WTC11 (cell line): ENCODE measurements around the gene PNMA1. TPM values are rescaled to one million over a fixed set of nuclear protein-coding genes. Genes with fewer than 3 reads are reported as not detected.

Experiments
- ATAC-seq: fragments of 200-7000 bp; cut with Tn5 transposase; 2 replicates; pipeline ENCODE4 v1.10.0; 2021; ENCODE audit warnings: mild to moderate bottlenecking, moderate library complexity
- CTCF ChIA-PET: fragments of 300-600 bp; sonication (Branson Sonifier 250); formaldehyde crosslinking; loops from one replicate; lab custom pipeline; 2021; ENCODE audit warnings: antibody characterized with exemption; lab: Charles Lee
- POLR2A ChIA-PET: fragments of 350-600 bp; sonication (Branson Sonifier 250); formaldehyde crosslinking; loops from one replicate; lab custom pipeline; 2021; ENCODE audit warnings: antibody characterized with exemption; lab: Charles Lee
- DNase-seq: peaks from one replicate; pipeline ENCODE4 v3.0.0; 2021; ENCODE audit warnings: low spot score
- H3K27ac Mint-ChIP-seq: 2 replicates; pipeline ENCODE4 v1.8.0; 2021; ENCODE audit warnings: mixed read lengths
- H3K27me3 Mint-ChIP-seq: 2 replicates; pipeline ENCODE4 v1.8.0; 2021; ENCODE audit warnings: low read depth, mild to moderate bottlenecking, moderate library complexity, mixed read lengths
- H3K36me3 Mint-ChIP-seq: 2 replicates; pipeline ENCODE4 v1.8.0; 2021; ENCODE audit warnings: mixed read lengths
- H3K4me1 Mint-ChIP-seq: 2 replicates; pipeline ENCODE4 v1.8.0; 2022; ENCODE audit warnings: mixed read lengths
- H3K4me3 Mint-ChIP-seq: 2 replicates; pipeline ENCODE4 v1.8.0; 2021; ENCODE audit warnings: mild to moderate bottlenecking, moderate library complexity, mixed read lengths
- H3K9me3 Mint-ChIP-seq: 2 replicates; pipeline ENCODE4 v1.8.0; 2021; ENCODE audit warnings: mixed read lengths
- EMX1 ChIP-seq: fragments of 250-450 bp; sonication (Bioruptor Pico); IDR thresholded peaks from 2 replicates; pipeline ENCODE4 v1.8.0; 2021; ENCODE audit warnings: mild to moderate bottlenecking
- KAT7 ChIP-seq: sonication (generic); formaldehyde crosslinking; IDR thresholded peaks from 2 replicates; pipeline ENCODE4 v1.8.1; 2023; ENCODE audit warnings: missing genetic modification reagents, mild to moderate bottlenecking, borderline replicate concordance
- RORB ChIP-seq: fragments of 250-450 bp; sonication (Bioruptor Pico); IDR thresholded peaks from 2 replicates; pipeline ENCODE4 v1.9.0; 2021; ENCODE audit warnings: mild to moderate bottlenecking
- ZNF281 ChIP-seq: sonication (generic); formaldehyde crosslinking; IDR thresholded peaks from 2 replicates; pipeline ENCODE4 v1.8.0; 2023; ENCODE audit warnings: mild to moderate bottlenecking, missing genetic modification reagents
- ZNF396 ChIP-seq: fragments of 250-450 bp; sonication (Bioruptor Pico); IDR thresholded peaks from 2 replicates; pipeline ENCODE4 v1.8.0; 2021; ENCODE audit warnings: mild to moderate bottlenecking, moderate library complexity, borderline replicate concordance
- ZNF512 ChIP-seq: sonication (generic); formaldehyde crosslinking; IDR thresholded peaks from 2 replicates; pipeline ENCODE4 v1.8.1; 2022; ENCODE audit warnings: missing genetic modification reagents, borderline replicate concordance
- total RNA-seq: library from RNA; stranded (reverse); gene quantifications from 3 replicates; pipeline ENCODE4 v1.2.3, GENCODE V29; 2021
- TF ChIP-seq, protein P1 (sequence below): sonication (generic); formaldehyde crosslinking; IDR thresholded peaks from 2 replicates; pipeline ENCODE4 v1.8.0; 2022; ENCODE audit warnings: mild to moderate bottlenecking, missing genetic modification reagents
- TF ChIP-seq, protein P2 (sequence below): sonication (generic); formaldehyde crosslinking; IDR thresholded peaks from 2 replicates; pipeline ENCODE4 v1.8.1; 2023; ENCODE audit warnings: mild to moderate bottlenecking, moderate library complexity, missing genetic modification reagents
- TF ChIP-seq, protein P3 (sequence below): sonication (generic); formaldehyde crosslinking; IDR thresholded peaks from 2 replicates; pipeline ENCODE4 v1.8.1; 2023; ENCODE audit warnings: mild to moderate bottlenecking, missing genetic modification reagents
- TF ChIP-seq, protein P4 (sequence below): sonication (generic); formaldehyde crosslinking; IDR thresholded peaks from 2 replicates; pipeline ENCODE4 v1.8.1; 2022; ENCODE audit warnings: mild to moderate bottlenecking, moderate library complexity, missing genetic modification reagents

The PNMA1 gene
- total RNA-seq, 1 experiment from 2014 or later, result 46.0 TPM

DNA sequence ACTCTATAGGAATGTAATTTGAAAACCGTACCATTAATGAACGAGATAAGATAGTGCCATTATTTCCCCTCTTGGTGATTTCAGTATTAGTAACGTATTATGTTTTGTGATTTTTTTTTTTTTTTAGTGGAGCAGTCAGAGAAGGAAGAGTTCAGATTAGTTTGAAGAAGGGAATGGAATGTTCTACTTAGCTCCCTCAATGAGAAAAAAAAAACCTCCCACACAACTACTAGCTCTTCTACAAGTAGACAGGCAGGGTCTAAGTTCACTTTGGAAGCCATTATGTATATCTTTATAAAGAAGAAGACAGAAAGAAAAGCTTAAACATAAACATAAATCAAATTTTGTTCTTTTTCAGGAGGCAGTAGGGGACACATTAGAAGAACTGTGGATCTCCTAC is 27.3 kb downstream of the PNMA1 start (continued):
- TF ChIP-seq, protein P1, sequence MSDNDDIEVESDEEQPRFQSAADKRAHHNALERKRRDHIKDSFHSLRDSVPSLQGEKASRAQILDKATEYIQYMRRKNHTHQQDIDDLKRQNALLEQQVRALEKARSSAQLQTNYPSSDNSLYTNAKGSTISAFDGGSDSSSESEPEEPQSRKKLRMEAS (CRISPR knock-in tag), result no peak
- TF ChIP-seq, protein P2, sequence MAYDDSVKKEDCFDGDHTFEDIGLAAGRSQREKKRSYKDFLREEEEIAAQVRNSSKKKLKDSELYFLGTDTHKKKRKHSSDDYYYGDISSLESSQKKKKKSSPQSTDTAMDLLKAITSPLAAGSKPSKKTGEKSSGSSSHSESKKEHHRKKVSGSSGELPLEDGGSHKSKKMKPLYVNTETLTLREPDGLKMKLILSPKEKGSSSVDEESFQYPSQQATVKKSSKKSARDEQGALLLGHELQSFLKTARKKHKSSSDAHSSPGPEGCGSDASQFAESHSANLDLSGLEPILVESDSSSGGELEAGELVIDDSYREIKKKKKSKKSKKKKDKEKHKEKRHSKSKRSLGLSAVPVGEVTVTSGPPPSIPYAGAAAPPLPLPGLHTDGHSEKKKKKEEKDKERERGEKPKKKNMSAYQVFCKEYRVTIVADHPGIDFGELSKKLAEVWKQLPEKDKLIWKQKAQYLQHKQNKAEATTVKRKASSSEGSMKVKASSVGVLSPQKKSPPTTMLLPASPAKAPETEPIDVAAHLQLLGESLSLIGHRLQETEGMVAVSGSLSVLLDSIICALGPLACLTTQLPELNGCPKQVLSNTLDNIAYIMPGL (CRISPR knock-in tag), result no peak
- no peak for TF ChIP-seq ZNF512
- no peak for TF ChIP-seq ZNF396 (CRISPR knock-in tag)
- TF ChIP-seq, protein P3, sequence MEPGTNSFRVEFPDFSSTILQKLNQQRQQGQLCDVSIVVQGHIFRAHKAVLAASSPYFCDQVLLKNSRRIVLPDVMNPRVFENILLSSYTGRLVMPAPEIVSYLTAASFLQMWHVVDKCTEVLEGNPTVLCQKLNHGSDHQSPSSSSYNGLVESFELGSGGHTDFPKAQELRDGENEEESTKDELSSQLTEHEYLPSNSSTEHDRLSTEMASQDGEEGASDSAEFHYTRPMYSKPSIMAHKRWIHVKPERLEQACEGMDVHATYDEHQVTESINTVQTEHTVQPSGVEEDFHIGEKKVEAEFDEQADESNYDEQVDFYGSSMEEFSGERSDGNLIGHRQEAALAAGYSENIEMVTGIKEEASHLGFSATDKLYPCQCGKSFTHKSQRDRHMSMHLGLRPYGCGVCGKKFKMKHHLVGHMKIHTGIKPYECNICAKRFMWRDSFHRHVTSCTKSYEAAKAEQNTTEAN, result no peak
- no peak for TF ChIP-seq EMX1 (CRISPR knock-in tag)

- Mint-ChIP-seq H3K4me1 (no peaks in the 10 kb centered on the region), H3K4me3 (no peak overlapping the region), H3K9me3 (peaks cover 3% of the 10 kb centered on the region; the same call in 1 of the 2 replicates), H3K27me3 (no peaks in the 10 kb centered on the region), H3K36me3 (peaks cover 4% of the 10 kb centered on the region), H3K27ac (no peak overlapping the region)
- ChIA-PET POLR2A (no interaction called here), CTCF (no interaction called here)
- no peak for TF ChIP-seq RORB (CRISPR knock-in tag)
- DNase-seq (no peak), ATAC-seq (no peak)
Measured at GRCh38 chr14:73685328-73685727, 28.9 kb downstream of the PNMA1 start.

DNA sequence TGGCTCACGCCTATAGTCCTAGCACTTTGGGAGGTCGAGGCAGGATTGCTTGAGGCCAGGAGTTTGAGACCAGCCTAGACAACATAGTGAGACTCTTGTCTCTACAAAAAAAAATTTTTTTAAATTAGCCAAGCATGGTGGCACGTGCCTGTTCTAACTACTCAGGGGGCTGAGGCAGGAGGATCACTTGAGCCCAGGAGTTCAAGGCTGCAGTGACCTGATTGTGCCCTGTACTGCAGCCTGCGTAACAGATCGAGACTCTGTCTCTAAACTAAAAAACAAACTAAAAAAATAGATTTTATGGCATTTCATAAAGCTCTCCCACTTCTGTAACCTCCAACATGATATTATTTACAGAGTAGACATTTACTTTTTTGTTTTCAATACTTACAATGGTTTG is 29.6 kb downstream of the PNMA1 start:
- Mint-ChIP-seq H3K4me1 (no peaks in the 10 kb centered on the region), H3K27ac (no peak overlapping the region), H3K4me3 (no peak overlapping the region), H3K9me3 (peaks cover 3% of the 10 kb centered on the region; the same call in 1 of the 2 replicates), H3K36me3 (peaks cover 4% of the 10 kb centered on the region), H3K27me3 (no peaks in the 10 kb centered on the region)
- DNase-seq (no peak), ATAC-seq (no peak)
- ChIA-PET POLR2A (no interaction called here), CTCF (no interaction called here)
- TF ChIP-seq, protein P4, sequence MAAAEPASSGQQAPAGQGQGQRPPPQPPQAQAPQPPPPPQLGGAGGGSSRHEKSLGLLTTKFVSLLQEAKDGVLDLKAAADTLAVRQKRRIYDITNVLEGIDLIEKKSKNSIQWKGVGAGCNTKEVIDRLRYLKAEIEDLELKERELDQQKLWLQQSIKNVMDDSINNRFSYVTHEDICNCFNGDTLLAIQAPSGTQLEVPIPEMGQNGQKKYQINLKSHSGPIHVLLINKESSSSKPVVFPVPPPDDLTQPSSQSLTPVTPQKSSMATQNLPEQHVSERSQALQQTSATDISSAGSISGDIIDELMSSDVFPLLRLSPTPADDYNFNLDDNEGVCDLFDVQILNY (CRISPR knock-in tag), result no peak
- TF ChIP-seq, protein P3, result no peak
- TF ChIP-seq ZNF281 (no peak), KAT7 (CRISPR knock-in tag) (no peak), ZNF396 (CRISPR knock-in tag) (no peak)
